Hepatocyte (in vitro differentiated cells): Measurements from ENCODE around the gene GPC3. TPM values are rescaled to one million over a fixed set of nuclear protein-coding genes. Genes with fewer than 3 reads are reported as not detected.

Experiments
- DNase-seq: peaks from one replicate; pipeline ENCODE4 v3.0.0-alpha.2; 2016; ENCODE audit warnings: low spot score
- H2AFZ ChIP-seq: fragments of 200-600 bp; sonication (generic); 2 replicates; pipeline ENCODE4 v1.6.0; 2016; ENCODE audit warnings: antibody characterized with exemption, mild to moderate bottlenecking
- H3K27ac ChIP-seq: fragments of 200-600 bp; sonication (generic); 2 replicates; pipeline ENCODE4 v1.5.1; 2016; ENCODE audit warnings: mild to moderate bottlenecking
- H3K27me3 ChIP-seq: fragments of 200-600 bp; sonication (generic); 2 replicates; pipeline ENCODE4 v1.6.1; 2016
- H3K36me3 ChIP-seq: fragments of 200-600 bp; sonication (generic); replicated peaks from 2 replicates; pipeline ENCODE4 v1.5.1; 2016; ENCODE audit warnings: low read depth; ENCODE audit not compliant: insufficient read depth
- H3K4me1 ChIP-seq: fragments of 200-600 bp; sonication (generic); 2 replicates; pipeline ENCODE4 v1.5.1; 2016; ENCODE audit warnings: mild to moderate bottlenecking, moderate library complexity; ENCODE audit not compliant: insufficient read depth
- H3K4me2 ChIP-seq: fragments of 200-600 bp; sonication (generic); 2 replicates; pipeline ENCODE4 v1.6.0; 2016
- H3K4me3 ChIP-seq: fragments of 200-600 bp; sonication (generic); 2 replicates; pipeline ENCODE4 v1.5.1; 2016; ENCODE audit warnings: mild to moderate bottlenecking
- H3K79me2 ChIP-seq: fragments of 200-600 bp; sonication (generic); 2 replicates; pipeline ENCODE4 v1.6.0; 2017; ENCODE audit warnings: mild to moderate bottlenecking
- H3K9me2 ChIP-seq: fragments of 200-600 bp; sonication (generic); replicated peaks from 2 replicates; pipeline ENCODE4 v1.6.0; 2017; ENCODE audit warnings: mild to moderate bottlenecking; ENCODE audit not compliant: insufficient read depth
- H3K9me3 ChIP-seq: fragments of 200-600 bp; sonication (generic); 2 replicates; pipeline ENCODE4 v1.5.1; 2016; ENCODE audit warnings: low read depth, mild to moderate bottlenecking
- H4K20me1 ChIP-seq: fragments of 200-600 bp; sonication (generic); 2 replicates; pipeline ENCODE4 v1.6.0; 2016; ENCODE audit warnings: mild to moderate bottlenecking; ENCODE audit not compliant: insufficient read depth, poor library complexity, severe bottlenecking
- EZH2 ChIP-seq: fragments of 200-600 bp; sonication (generic); IDR thresholded peaks from 2 replicates; pipeline ENCODE4 v1.6.1; 2016; ENCODE audit warnings: antibody characterized with exemption, mild to moderate bottlenecking, borderline replicate concordance
- EZH2phosphoT487 ChIP-seq: fragments of 200-600 bp; sonication (generic); IDR thresholded peaks from one replicate; pipeline ENCODE4 v1.6.1; 2018; ENCODE audit warnings: antibody characterized with exemption, mild to moderate bottlenecking, low read depth, moderate library complexity; ENCODE audit not compliant: unreplicated experiment, severe bottlenecking
- WGBS: methylation state at CpG from one replicate; pipeline ENCODE4 v1.1.6; 2016; ENCODE audit warnings: low lambda C conversion rate; ENCODE audit errors: missing lambda C conversion rate; 5-methylcytosine and 5-hydroxymethylcytosine counted together
- polyA plus RNA-seq: library from polyadenylated mRNA; unstranded; fragments of >200 nt; fragmentation: Nextera tagmentation; extraction: Ambion mirVana; gene quantifications from 2 replicates; pipeline ENCODE4 v1.2.1, GENCODE V29; 2016
- total RNA-seq: library from RNA; depleted of rRNA; stranded (reverse); fragments of >200 nt; gene quantifications from 2 replicates; pipeline ENCODE4 v1.2.3, GENCODE V29; 2014
- TF ChIP-seq, protein P1 (sequence below): fragments of 200-600 bp; sonication (generic); IDR thresholded peaks from 2 replicates; pipeline ENCODE4 v1.5.1; 2016; ENCODE audit warnings: antibody characterized with exemption, mild to moderate bottlenecking; ENCODE audit not compliant: poor library complexity

Gene GPC3
- total and polyA plus RNA-seq, 2 experiments from 2014 or later: 789 to 860 TPM

DNA sequence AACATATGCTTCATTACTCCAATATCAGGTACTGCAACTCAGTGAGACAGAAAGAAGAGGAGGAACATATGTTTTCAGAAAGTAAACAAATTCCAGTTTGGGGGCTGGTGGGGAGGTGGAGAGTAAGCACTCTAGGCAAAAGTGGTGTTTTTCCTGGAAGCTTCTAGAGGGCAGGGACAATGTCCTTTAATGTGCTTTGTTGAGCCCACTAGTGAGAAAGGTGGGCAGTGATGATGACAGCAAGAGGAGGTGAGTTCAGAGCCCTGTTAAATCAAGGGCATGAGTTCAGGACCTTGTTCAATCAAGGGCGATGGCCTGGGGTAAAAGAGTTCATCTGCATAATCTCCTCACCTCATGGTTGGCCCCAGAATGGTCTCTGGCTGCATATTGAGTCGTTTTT, 38.4 kb downstream of the GPC3 start:
- Histone ChIP-seq H2AFZ (no peak overlapping the region), H3K4me2 (no peak overlapping the region), H3K36me3 (no peaks in the 10 kb centered on the region), H3K9me2 (no peaks in the 10 kb centered on the region), H3K79me2 (no peaks in the 10 kb centered on the region), H3K4me1 (no peaks in the 10 kb centered on the region), H3K27ac (no peak overlapping the region), H4K20me1 (no peaks in the 10 kb centered on the region), H3K27me3 (no peaks in the 10 kb centered on the region), H3K4me3 (no peak overlapping the region), H3K9me3 (no peaks in the 10 kb centered on the region)
- 42% methylated on average over 2 of the region's 2 CpGs for WGBS
- TF ChIP-seq EZH2: no peak
- TF ChIP-seq EZH2phosphoT487: no peak
- TF ChIP-seq, protein P1, sequence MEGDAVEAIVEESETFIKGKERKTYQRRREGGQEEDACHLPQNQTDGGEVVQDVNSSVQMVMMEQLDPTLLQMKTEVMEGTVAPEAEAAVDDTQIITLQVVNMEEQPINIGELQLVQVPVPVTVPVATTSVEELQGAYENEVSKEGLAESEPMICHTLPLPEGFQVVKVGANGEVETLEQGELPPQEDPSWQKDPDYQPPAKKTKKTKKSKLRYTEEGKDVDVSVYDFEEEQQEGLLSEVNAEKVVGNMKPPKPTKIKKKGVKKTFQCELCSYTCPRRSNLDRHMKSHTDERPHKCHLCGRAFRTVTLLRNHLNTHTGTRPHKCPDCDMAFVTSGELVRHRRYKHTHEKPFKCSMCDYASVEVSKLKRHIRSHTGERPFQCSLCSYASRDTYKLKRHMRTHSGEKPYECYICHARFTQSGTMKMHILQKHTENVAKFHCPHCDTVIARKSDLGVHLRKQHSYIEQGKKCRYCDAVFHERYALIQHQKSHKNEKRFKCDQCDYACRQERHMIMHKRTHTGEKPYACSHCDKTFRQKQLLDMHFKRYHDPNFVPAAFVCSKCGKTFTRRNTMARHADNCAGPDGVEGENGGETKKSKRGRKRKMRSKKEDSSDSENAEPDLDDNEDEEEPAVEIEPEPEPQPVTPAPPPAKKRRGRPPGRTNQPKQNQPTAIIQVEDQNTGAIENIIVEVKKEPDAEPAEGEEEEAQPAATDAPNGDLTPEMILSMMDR: no peak
- DNase-seq: no peak

DNA sequence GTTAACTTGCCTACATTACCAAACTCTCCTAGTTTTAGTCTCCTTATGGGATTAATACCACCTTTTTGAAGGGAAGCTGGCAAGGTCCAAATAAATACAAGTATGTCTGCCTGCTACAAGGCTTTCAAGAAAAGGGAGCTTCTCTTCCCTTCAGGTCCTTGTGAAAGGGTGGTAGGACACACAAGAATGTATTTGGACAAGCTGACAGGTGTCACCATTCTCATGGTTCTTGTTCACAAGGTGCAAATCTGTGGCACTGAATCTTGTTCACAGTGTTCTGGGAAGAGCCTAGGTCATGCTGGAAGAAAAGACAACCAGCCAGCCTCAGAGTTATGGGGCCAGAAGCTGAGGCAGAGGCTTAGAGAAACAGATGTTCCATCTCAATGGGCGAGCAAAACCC, 41.9 kb downstream of the GPC3 start:
- Histone ChIP-seq H3K4me3 (no peak overlapping the region), H3K4me2 (no peak overlapping the region), H3K36me3 (no peaks in the 10 kb centered on the region), H2AFZ (no peak overlapping the region), H3K79me2 (no peaks in the 10 kb centered on the region), H3K9me3 (no peaks in the 10 kb centered on the region), H3K9me2 (no peaks in the 10 kb centered on the region), H3K27me3 (no peaks in the 10 kb centered on the region), H3K4me1 (peaks cover 17% of the 10 kb centered on the region), H4K20me1 (no peaks in the 10 kb centered on the region), H3K27ac (no peak overlapping the region)
- no peak for DNase-seq
- TF ChIP-seq EZH2phosphoT487: no peak
- no peak for TF ChIP-seq EZH2
- TF ChIP-seq, protein P1: no peak
- WGBS: 76% methylated on average over 1 of the region's 1 CpG

DNA sequence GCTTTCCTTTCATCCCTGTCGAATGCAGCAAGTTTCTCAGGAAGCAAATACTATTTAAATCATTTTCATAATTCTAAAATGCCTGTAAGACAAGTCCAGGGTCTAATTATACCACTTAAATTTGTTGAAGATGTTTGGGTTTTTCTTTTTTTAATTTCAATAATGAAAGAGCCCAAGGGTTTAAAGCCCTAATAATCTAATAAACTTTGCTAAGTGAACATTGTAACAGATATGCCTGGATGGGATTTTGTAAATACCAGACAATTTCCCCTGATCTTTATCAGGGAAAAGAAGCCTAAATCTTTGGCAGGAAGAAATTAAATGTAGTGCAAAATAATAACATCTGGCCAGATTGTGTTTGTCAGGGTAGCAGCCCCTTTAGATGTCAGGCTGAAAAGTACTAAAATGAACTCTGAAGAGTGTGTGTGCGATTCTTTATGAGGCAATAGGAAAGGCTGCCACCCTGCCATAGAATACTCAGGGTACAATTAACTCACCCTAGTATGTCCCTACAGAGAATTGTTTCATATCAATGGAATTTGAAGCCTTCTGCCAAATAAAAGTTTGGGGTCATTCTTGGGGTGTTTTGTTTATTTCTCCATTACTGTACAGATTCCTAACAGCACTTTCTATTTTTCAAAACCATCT, 45.6 kb downstream of the GPC3 start:
- Histone ChIP-seq H3K27me3 (no peaks in the 10 kb centered on the region), H3K4me1 (peaks cover 18% of the 10 kb centered on the region), H3K4me2 (no peak overlapping the region), H3K36me3 (no peaks in the 10 kb centered on the region), H3K9me2 (no peaks in the 10 kb centered on the region), H3K79me2 (no peaks in the 10 kb centered on the region), H2AFZ (no peak overlapping the region), H3K9me3 (no peaks in the 10 kb centered on the region), H4K20me1 (no peaks in the 10 kb centered on the region), H3K27ac (peak overlapping the region; percentile 19), H3K4me3 (no peak overlapping the region)
- no peak for DNase-seq
- no peak for TF ChIP-seq EZH2
- WGBS: 41% methylated on average over 2 of the region's 2 CpGs

DNA sequence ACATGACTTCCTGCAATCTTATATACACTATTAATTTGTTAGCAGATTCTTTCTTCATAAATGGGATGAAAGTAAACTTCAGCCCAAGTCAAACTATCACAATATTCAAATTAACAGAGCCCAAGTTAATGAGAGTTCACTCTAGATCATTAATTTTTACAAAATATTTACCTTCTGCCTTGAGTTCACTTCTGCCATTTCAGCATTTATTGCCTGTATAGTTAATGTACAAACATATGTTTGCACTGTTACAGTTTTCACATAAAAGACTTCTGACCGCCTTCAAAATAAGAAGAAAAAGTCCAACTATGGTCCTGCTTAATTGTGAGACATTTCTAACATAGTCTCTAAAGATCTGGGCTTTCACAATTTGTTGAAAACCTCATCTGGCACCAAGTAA, 46.9 kb downstream of the GPC3 start:
- Histone ChIP-seq H3K4me3 (no peak overlapping the region), H4K20me1 (no peaks in the 10 kb centered on the region), H3K9me3 (no peaks in the 10 kb centered on the region), H3K27ac (peak overlapping the region; percentile 19), H3K27me3 (no peaks in the 10 kb centered on the region), H3K4me1 (peaks cover 18% of the 10 kb centered on the region), H3K36me3 (no peaks in the 10 kb centered on the region), H3K9me2 (no peaks in the 10 kb centered on the region), H2AFZ (no peak overlapping the region), H3K4me2 (no peak overlapping the region), H3K79me2 (no peaks in the 10 kb centered on the region)
- TF ChIP-seq, protein P1: no peak
- TF ChIP-seq EZH2phosphoT487 (no peak), EZH2 (no peak)
- DNase-seq: no peak
- WGBS: 30% methylated on average over 1 of the region's 1 CpG
